Duodenal mucosa (tissue), 2 donors: Measurements from ENCODE around the gene NAPB.

Experiments
- H3K27ac ChIP-seq: one replicate; pipeline ENCODE4 v1.7.0; 2013; ENCODE audit warnings: low read depth, low read length
- H3K27me3 ChIP-seq, 2 donors: one replicate each; pipeline ENCODE4 v1.7.0; 2013; ENCODE audit warnings: low read length in 2 of 2, control low read depth in 1 of 2; ENCODE audit not compliant: insufficient read depth in 2 of 2, control insufficient read depth in 1 of 2
- H3K36me3 ChIP-seq, 2 donors: one replicate each; pipeline ENCODE4 v1.7.0; 2013; ENCODE audit warnings: low read length in 2 of 2, control low read depth in 1 of 2; ENCODE audit not compliant: insufficient read depth in 2 of 2, control insufficient read depth in 1 of 2
- H3K4me1 ChIP-seq, 2 donors: one replicate each; pipeline ENCODE4 v1.7.0; 2013; ENCODE audit warnings: low read length in 2 of 2, control low read depth in 1 of 2; ENCODE audit not compliant: insufficient read depth in 2 of 2, control insufficient read depth in 1 of 2
- H3K4me3 ChIP-seq, 2 donors: one replicate each; pipeline ENCODE4 v1.7.0; 2013; ENCODE audit warnings: low read length in 2 of 2, low read depth in 1 of 2
- H3K9ac ChIP-seq, 2 donors: one replicate each; pipeline ENCODE4 v1.7.0; 2013; ENCODE audit warnings: low read length in 2 of 2, low read depth in 1 of 2
- H3K9me3 ChIP-seq, 2 donors: one replicate each; pipeline ENCODE4 v1.7.0; 2013; ENCODE audit warnings: low read length in 2 of 2, control low read depth in 1 of 2; ENCODE audit not compliant: control insufficient read depth in 1 of 2

NAPB gene

DNA sequence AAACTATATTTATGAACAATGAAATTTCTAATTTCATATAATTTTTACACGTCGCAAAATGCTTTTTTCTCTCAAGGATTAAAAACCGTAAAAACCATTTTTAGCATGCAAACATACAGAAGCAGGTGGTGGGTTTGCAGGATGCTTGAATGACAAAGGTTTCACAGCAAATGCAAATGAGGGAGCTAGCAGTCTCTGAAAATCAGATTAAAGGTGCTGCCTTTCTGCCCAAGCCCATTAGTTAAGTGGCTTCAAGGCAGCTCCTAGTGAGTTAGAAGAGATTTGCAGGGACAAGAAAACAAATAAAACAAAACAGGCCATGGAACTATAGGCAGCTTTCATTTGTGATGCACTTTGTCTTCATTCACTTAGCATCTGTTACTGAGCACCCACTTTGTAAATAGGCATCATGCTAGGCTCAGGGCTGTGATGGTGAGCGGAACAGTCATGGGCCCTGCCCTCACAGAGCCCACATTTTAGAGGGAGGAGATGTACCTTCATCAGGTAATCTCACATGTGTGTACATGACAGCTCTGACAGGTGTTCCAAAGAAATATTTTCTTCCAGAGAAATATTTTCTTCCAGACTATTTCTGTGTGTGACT lies 29.5 kb downstream of the NAPB start:
- no peaks in the 10 kb centered on the region for H3K9me3 ChIP-seq
- peaks cover 26 to 40% of the 10 kb centered on the region in 2 donors for H3K36me3 ChIP-seq
- H3K9ac ChIP-seq = no peak overlapping the region
- H3K4me1 ChIP-seq = peaks cover under 1 to 5% of the 10 kb centered on the region in 2 donors
- H3K27me3 ChIP-seq = no peaks in the 10 kb centered on the region
- no peak overlapping the region for H3K4me3 ChIP-seq
- H3K27ac ChIP-seq = no peak overlapping the region

DNA sequence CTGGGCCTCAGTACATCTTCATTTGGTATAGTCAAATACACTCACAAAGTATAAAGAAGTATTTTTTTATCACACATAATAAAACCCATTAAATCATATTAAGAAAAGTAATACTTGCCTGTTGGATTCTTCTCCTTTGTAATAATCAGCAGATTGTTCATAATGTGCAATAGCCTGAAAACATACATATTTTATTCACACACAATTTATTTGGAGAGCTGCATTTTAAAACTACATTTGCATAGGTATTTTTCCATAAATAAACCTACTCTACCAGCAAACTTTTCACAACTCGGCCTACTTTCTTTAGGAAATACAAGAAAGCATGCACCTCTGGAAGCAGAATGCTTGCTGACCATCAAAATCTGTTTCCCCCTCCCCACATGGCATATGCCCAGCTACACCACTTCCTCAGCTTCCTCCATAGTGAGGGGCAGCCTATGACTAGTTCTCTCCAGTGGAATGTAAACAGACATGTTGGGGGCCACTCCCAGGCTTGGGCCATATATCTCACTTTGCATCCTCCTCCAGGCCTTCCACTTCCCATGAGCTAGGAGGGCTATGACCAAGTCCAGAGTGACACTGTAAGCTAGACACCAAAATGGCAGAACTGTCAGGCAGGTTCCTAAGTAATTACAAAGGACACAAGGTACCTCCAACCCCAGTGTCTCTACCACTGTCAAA lies 31.1 kb downstream of the NAPB start:
- Histone ChIP-seq H3K9me3 (no peaks in the 10 kb centered on the region), H3K36me3 (peaks cover 25 to 40% of the 10 kb centered on the region in 2 donors), H3K4me3 (no peak overlapping the region), H3K4me1 (peaks cover 7 to 11% of the 10 kb centered on the region in 2 donors), H3K9ac (no peak overlapping the region), H3K27me3 (no peaks in the 10 kb centered on the region), H3K27ac (no peak overlapping the region)

DNA sequence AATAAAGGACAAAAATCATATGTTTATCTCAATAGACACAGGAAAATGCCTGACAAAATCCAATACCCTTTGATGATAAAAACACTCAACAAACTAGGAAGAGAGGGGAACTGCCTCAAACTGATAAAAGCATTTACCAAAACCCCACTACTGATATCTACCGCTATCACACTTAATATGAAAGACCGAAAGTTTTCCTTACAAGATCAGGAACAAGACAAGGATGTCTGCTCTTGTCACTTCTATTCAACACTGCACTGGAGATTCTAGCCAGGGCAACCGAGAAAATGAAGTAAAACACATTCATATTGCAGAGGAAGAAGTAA lies 34.2 kb downstream of the NAPB start:
- Histone ChIP-seq H3K4me1 (peaks cover 7 to 11% of the 10 kb centered on the region in 2 donors), H3K27me3 (no peaks in the 10 kb centered on the region), H3K27ac (no peak overlapping the region), H3K36me3 (peaks cover 4 to 24% of the 10 kb centered on the region in 2 donors), H3K9me3 (no peaks in the 10 kb centered on the region), H3K9ac (no peak overlapping the region), H3K4me3 (no peak overlapping the region)

DNA sequence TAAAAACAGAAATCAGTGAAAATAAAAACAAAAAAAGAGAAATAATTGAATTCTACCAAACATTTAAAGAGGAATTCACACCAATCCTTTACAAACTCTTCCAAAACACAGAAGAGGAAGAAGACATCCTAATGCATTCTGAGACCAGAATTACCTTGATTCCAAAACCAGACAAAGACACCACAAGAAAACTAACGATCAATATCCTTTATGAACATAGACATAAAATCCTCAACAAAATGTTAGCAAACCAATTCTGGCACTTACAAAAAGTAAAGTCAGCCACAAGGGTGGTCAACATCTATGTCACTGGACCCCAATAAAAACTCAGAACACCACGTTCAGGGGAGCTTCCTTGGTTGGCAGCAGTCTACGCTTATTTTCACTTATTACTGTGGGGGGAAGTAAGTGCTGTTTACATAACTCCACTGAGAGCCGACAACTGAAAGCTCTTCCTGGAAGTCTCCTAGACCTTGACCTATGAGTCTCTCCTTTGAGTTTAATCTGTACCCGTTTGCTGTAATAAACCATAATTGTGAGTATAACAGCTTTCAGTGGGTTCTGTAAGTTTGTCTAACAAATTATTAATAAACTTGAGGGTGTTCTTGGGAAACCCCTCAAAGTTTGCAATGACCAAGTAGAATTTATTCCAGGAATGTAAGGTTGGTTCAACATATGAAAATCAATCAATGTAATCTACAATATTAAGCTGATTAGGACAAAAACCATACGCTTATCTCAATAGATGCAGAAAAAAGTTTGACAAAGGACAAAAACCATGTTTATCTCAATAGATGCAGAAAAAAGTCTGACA lies 34.8 kb downstream of the NAPB start:
- Histone ChIP-seq H3K9ac (no peak overlapping the region), H3K9me3 (no peaks in the 10 kb centered on the region), H3K4me3 (no peak overlapping the region), H3K4me1 (peaks cover 7 to 11% of the 10 kb centered on the region in 2 donors), H3K27ac (no peak overlapping the region), H3K36me3 (peaks cover 4 to 20% of the 10 kb centered on the region in 2 donors), H3K27me3 (no peaks in the 10 kb centered on the region)

DNA sequence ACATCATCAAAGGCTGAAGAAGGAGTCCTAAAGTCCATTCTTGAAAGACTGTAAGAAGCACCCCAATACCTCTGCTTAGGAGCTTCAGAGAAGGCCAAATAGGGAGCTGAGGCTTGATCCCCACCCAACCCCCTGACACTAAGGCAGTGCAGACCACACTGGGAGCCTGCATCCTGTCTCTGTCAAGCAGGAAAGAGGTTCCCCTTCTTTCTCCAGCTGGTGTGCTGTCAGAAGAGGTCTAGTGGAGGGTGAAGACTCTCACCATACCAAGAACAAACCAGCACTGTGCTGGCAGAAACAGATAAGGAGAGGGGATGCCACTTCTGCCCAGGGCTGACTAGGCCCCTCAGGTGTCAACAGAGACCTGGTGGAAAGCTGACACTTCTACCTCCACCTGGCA lies 39.4 kb downstream of the NAPB start:
- Histone ChIP-seq H3K4me3 (no peak overlapping the region), H3K27me3 (no peaks in the 10 kb centered on the region), H3K9ac (no peak overlapping the region), H3K36me3 (peaks cover 11 to 24% of the 10 kb centered on the region in 2 donors), H3K9me3 (no peaks in the 10 kb centered on the region), H3K4me1 (peaks cover 7% of the 10 kb centered on the region in 2 donors), H3K27ac (no peak overlapping the region)

DNA sequence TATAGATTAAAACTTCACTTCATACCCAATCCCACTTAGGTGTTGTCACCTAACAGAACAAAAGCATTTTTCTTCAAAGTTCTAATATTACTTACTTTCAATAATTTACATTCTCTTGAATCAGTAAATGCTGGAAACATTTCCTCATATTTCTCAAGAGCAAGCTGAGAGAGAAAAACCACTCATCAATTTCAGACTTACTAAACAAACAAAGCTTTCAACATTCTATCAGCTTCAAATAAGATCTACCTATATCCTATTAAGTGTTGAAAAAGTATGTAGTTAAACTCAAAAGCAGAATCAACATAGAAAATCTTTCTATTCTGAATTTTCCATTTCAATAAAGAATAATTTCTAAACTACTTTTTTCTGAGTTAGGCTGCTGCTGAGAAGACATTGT lies 41.5 kb downstream of the NAPB start:
- no peaks in the 10 kb centered on the region for H3K9me3 ChIP-seq
- no peaks in the 10 kb centered on the region for H3K27me3 ChIP-seq
- no peak overlapping the region for H3K4me3 ChIP-seq
- no peaks in the 10 kb centered on the region for H3K4me1 ChIP-seq
- peaks cover 18 to 36% of the 10 kb centered on the region in 2 donors for H3K36me3 ChIP-seq
- no peak overlapping the region for H3K27ac ChIP-seq
- H3K9ac ChIP-seq = no peak overlapping the region

DNA sequence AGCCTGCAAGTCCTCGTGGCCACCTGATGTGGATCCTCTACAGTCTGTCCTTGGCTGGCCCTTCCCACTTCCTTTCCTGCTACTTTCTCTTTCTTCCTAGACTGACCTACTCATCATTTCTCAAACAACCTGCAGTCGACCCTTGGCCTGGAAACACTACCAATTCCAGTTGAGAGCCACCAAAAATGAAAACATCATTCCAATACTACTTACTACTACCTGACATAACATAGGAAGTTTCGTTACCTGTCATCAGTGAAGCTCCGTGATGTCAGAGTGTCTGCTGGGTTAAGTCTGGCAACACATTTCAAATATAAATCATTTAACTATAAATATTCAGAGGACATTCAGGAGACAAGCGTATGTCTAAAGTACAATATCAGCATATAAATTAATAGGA lies 45.5 kb downstream of the NAPB start:
- Histone ChIP-seq H3K4me1 (no peaks in the 10 kb centered on the region), H3K4me3 (no peak overlapping the region), H3K9ac (no peak overlapping the region), H3K36me3 (peaks cover 30 to 62% of the 10 kb centered on the region in 2 donors), H3K9me3 (no peaks in the 10 kb centered on the region), H3K27ac (no peak overlapping the region), H3K27me3 (no peaks in the 10 kb centered on the region)

DNA sequence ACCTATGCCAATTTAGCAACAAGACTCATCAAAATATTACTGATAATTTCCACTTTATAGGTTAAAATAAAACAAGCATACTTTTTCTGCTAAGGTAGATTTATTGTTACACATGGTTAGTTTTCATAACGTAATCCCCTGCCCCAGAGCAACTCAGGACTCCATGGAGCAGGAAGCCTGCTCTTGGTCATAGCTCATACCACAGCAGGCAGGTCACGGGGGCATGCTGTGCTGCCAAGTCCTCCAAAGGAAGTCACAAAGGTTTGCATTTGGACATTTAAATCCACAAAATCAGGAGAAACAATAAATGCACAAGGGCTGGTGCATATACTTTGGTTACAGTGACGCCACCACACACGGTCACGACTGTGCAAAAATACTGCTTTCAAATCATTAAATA lies 46.8 kb downstream of the NAPB start:
- no peak overlapping the region for H3K27ac ChIP-seq
- no peaks in the 10 kb centered on the region for H3K9me3 ChIP-seq
- H3K36me3 ChIP-seq = peaks cover 39 to 68% of the 10 kb centered on the region in 2 donors
- H3K4me1 ChIP-seq = no peaks in the 10 kb centered on the region
- H3K4me3 ChIP-seq = no peak overlapping the region
- no peak overlapping the region for H3K9ac ChIP-seq
- H3K27me3 ChIP-seq = no peaks in the 10 kb centered on the region

DNA sequence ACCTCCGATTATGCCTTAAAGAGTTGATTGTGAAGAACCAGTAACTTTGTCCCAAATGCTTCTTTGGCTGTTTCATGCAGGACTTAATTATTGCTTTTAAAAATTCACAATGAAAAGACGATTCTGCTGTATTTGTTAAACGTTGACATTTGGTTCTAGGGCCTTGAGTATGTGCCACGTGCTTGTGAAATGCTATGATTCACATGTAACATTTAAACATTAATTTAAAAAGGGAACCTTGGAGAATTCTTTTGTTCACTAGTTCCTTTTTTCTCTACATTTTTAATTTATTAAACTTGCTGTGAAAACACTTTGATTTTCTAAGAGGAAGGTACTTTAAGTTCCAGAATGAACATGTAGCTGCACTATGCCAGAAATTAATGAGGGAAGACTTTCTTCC lies 49.8 kb downstream of the NAPB start:
- no peak overlapping the region for H3K27ac ChIP-seq
- H3K9ac ChIP-seq = no peak overlapping the region
- peaks cover 6 to 10% of the 10 kb centered on the region in 2 donors for H3K4me1 ChIP-seq
- no peaks in the 10 kb centered on the region for H3K27me3 ChIP-seq
- H3K9me3 ChIP-seq = no peaks in the 10 kb centered on the region
- peaks cover 41 to 66% of the 10 kb centered on the region in 2 donors for H3K36me3 ChIP-seq
- H3K4me3 ChIP-seq = no peak overlapping the region

DNA sequence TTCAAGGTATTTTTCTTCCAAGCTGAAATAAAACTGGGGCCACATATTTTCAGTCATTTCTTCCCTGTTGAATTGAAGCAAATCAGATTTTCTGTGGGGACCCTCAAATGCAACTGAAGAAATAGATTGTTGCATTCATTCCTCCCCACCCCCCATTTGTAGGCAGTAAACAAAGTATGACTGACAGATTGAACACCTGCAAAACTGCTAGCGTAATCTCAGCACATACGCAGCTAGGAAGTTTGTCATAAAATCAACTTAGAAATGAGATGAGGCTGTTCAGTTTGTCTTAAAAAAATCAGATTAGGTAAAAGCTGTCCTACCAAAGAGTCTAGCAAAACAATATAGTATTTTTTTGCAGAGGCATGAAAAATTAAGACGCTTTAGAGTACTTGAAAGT lies 50.4 kb downstream of the NAPB start:
- H3K4me3 ChIP-seq = no peak overlapping the region
- H3K36me3 ChIP-seq = peaks cover 38 to 61% of the 10 kb centered on the region in 2 donors
- no peak overlapping the region for H3K27ac ChIP-seq

More for the DNA sequence above, 50.4 kb downstream of the NAPB start:
- no peak overlapping the region for H3K9ac ChIP-seq
- peaks cover 12 to 16% of the 10 kb centered on the region in 2 donors for H3K4me1 ChIP-seq
- no peaks in the 10 kb centered on the region for H3K9me3 ChIP-seq
- H3K27me3 ChIP-seq = no peaks in the 10 kb centered on the region
